Gastroesophageal sphincter (tissue), 3 donors: Measurements from ENCODE around the gene LFNG.

Experiments
- CTCF ChIP-seq, 4 experiments: fragments of 200-600 bp in 2 of 4; fragments of 450-650 bp in 2 of 4; sonication (generic) in 1 of 4; IDR thresholded peaks; one replicate each; pipeline ENCODE4 v1.5.1; 2017 to 2019; ENCODE audit warnings: antibody characterized with exemption in 4 of 4, mild to moderate bottlenecking in 2 of 4, moderate library complexity in 2 of 4
- EP300 ChIP-seq: sonication (generic); formaldehyde crosslinking; IDR thresholded peaks from one replicate; pipeline ENCODE4 v1.6.1; 2017; ENCODE audit warnings: antibody characterized with exemption, mild to moderate bottlenecking
- POLR2A ChIP-seq, 2 donors: fragments of 450-650 bp; IDR thresholded peaks; one replicate each; pipeline ENCODE4 v1.6.1; 2017; ENCODE audit warnings: antibody characterized with exemption in 2 of 2, mild to moderate bottlenecking in 2 of 2, moderate library complexity in 1 of 2
- POLR2AphosphoS5 ChIP-seq: sonication (generic); formaldehyde crosslinking; IDR thresholded peaks from one replicate; pipeline ENCODE4 v1.6.1; 2017; ENCODE audit warnings: antibody characterized with exemption

DNA sequence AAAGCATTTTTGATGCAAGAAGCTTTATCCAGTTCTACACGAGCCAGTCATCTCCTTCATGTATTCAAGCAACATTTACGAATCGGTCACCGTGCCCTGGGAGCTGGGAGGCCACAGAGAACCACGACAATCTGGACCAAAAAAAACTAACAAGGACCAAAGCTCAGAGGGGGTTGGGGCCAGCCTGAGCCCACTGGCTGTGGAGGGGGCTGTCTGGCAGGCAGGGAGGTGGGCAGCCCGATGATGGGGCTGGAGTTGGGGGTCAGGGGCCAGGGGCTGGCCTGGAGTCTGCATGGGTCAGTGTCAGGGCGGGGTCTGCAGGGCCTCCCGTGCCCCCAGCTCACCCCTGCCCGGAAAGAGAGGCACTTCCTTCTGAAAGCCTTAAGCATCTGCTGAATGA, 30.9 kb upstream of the LFNG start:
- TF ChIP-seq CTCF (IDR thresholded peaks at IDR 0.05) (no peak), POLR2A (IDR thresholded peaks at IDR 0.05) (no peak), EP300 (no peak), POLR2AphosphoS5 (no peak)
